HG03469 (cell line): Measurements from ENCODE around the gene PCBP3.

Experiments
- ATAC-seq: cut with Tn5 transposase; IDR thresholded peaks from one replicate; pipeline ENCODE4 v1.9.1; 2021; ENCODE audit warnings: mild to moderate bottlenecking, moderate library complexity, moderate number of reproducible peaks; ENCODE audit not compliant: unreplicated experiment

The PCBP3 gene

GRCh38 chr21:45900034-45900868 is 256.7 kb downstream of the PCBP3 start:
- ATAC-seq = no peak

GRCh38 chr21:45901061-45901690 is 257.7 kb downstream of the PCBP3 start:
- ATAC-seq = no peak

DNA sequence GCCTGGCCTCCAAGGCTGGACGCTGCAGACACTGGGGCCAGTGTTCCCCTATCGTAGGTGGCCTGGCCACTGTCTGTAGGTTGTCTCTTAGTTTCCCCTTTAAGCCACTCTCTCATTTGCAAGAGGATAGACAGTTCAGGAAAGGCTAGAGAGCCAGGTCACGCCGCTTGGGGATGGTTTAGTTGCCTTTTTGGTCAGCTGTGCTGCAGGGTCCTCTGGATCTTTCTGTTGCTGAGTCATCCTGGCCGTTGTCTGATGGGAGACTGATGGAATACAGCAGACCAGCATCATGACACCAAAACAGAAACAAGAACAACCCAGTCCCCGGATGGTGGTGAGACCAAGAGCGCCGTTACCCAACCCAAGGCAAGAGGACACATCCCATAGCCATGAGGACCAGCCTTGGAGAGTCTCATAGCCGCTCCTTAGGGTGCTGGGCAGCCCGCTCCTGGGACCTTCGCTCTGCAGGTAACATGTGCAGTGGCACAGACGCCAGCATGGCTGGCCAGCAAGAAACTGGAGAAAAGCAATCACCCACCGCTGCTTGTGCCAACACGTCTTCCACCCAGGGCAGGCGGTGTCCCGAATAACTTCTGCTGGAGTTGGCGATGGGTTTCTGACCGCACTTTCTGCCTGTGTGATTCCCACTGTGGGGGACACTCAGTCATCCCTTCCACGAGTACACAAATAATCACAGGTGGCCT is 258.9 kb downstream of the PCBP3 start:
- no peak for ATAC-seq

- no peak for ATAC-seq
These were observed 261.7 kb downstream of the PCBP3 start for GRCh38 chr21:45905196-45905595.

DNA sequence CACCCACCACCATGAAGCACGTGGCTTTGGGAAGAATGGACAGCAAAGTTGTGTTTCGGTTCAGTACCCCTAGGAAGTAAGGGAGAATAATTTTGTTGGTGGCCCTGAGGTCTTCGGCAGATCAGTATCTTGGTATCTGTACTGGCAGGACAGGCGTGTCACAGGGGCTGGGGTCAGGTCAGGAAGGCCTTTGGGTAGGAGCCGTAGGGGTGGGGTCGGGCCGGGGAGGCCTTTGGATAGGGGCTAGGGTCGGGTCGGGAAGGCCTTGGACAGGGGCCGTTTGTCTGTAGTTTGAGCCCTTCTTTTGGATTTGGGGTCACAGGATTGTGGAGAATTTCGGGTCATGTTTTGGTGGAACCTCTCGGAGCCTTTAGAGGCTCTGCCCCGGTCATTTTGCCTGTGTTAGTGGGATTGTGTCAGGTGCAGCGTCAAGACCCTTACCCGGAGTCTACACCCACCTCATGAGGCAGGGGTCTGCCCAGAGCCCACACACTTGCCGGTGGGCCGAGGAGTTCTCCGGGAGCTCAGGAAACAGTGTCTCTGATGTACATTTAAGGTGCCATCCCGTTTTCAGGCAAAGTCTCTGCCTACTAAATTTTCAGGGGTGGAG is 262.8 kb downstream of the PCBP3 start:
- no peak for ATAC-seq

DNA sequence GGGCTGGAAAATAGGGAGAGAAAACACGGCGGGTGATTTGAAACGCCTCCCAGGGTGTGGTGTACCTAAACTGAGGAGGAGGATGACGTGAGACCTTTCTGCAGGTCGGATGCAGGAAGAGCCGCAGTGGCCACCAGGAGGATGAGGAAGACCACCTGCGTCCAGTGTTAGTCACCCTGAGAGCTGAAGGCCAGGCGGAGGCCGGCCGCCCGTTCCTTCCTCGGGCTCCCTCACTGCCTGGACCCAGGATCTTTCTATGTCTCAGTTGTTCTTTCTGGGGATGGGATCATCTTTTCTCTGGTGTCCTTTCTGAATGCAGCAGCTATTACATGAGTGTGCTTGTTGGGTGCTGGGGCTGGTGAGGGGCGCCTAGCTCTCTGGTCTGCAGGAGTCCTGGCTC is 263.3 kb downstream of the PCBP3 start:
- ATAC-seq = no peak

DNA sequence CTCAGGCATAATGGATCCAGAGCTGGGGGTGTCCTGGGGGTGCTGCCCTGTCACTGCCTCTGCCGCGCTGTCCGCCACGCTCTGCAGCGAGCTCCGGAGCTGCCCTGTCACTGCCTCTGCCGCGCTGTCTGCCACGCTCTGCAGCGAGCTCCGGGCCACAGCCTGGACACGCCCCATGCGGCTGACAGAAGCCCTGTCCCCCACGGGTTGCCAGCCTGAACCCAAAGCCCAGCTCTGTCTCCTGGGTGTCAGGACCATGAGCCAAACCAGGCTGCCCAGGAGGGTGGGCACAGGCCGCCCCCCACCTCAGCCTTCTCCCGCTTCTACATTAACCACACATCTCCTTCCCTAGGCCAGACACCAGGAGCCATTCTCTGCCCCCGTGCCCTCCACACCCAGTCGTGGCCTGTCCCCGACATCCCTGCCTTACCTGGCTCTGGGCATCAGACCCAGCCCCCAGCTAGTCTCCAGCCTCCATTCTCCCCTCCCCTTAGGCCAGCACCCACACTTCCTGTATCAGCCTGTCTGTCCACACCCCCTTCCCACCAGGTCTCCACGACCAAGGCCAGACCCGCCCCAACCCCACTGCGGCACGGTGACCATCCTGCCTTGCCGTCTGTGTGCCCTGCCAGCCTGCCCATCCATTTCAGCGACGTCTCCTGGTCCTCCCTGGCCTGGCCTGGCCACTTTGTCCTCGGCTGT is 265.2 kb downstream of the PCBP3 start:
- ATAC-seq = no peak

DNA sequence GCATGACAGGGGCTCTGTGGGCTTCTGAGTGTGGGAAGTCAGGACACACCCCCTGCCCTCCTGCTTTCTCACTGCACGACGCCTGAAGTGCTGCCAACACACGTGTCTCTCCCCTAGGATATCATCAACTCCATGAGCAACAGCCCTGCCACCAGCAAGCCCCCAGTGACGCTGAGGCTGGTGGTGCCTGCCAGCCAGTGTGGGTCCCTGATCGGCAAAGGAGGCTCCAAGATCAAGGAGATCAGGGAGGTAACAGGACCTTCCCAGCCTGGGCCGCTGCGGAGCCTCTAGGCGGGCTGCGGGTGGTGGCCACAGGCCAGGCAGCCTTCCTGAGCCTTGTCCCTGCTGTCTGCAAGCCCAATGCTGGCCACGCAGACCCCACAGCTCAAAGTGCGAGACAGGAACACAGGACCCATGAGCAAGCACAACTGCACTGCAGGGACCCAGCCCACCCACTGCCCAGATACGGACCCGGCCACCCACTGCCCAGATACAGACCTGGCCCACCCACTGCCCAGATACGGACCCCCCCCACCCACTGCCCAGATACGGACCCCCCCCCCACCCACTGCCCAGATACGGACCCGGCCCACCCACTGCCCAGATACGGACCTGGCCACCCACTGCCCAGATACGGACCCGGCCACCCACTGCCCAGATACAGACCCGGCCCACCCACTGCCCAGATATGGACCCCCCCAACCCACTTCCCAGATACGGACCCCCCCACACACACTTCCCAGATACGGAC is 265.9 kb downstream of the PCBP3 start:
- ATAC-seq = no peak

DNA sequence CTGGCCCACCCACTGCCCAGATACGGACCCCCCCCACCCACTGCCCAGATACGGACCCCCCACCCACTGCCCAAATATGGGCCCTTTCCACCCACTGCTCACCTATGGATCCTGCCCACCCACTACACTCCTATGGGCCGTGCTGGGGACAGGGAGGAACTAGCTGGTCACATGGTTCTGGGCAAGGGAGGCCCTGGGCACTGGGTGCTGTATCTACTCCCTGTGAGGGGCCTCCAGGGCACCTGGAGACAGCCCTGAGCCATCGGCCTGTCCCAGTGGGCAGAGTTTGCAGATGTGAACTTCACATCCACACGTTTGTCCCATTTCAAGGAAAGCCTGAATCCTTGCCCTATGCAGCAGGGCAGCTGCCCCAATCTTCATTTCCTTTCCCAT is 266.6 kb downstream of the PCBP3 start:
- no peak for ATAC-seq

GRCh38 chr21:45910548-45911221 is 267.2 kb downstream of the PCBP3 start:
- ATAC-seq = no peak

DNA sequence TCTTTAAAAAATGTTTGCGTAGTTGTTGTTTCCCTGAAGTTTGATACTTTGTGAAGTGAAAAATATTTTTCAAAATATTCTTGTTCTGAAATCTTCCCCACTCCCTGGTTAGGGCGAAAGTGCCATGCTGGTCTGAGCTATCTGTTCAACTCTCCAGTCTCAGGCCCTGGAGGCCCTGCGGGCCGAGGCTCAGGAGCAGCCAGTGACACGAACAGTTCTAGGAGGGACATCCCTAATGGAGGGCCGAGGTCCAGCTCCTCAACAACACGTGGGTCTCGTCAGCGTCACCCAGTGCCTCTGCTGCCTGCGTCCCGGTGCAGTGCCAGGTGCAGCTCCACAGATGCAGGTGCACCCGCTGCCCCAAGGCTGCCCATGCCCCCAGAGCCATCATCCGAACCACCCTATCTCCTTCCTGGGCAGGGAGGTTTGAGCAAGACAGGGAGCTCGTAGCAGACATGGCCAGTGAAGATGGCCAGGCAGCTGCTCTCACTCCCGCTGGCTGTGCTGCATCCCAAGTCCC is 268.3 kb downstream of the PCBP3 start:
- ATAC-seq = no peak

GRCh38 chr21:45912611-45913417 is 269.3 kb downstream of the PCBP3 start:
- ATAC-seq = no peak

- ATAC-seq = no peak
These were observed 269.9 kb downstream of the PCBP3 start for GRCh38 chr21:45913418-45913765.

GRCh38 chr21:45913886-45914285 is 270.4 kb downstream of the PCBP3 start:
- ATAC-seq = no peak

GRCh38 chr21:45914321-45914845 is 270.9 kb downstream of the PCBP3 start:
- ATAC-seq = no peak

GRCh38 chr21:45916011-45916840 is 272.7 kb downstream of the PCBP3 start:
- ATAC-seq = no peak

DNA sequence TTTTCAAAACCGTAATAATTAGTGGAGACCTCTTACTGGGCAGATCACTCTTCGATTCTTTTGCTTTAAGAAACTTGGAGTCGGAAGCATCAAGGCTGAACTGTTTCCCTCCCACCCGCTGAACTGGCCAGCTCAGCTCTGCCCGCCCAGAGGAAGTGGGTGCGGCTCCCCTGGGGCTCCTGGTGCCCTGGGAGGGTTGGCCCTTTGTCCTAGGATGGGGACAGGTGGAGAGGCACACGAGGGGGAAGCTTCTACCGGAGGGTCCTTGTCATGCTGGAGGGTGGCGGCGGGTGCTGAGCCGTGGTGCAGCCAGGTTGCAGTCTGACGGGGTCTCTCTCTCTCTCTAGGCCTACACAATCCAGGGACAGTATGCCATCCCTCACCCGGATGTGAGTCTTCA is 273.7 kb downstream of the PCBP3 start:
- no peak for ATAC-seq
